GM21737 (cell line): ENCODE data around the gene FRMD4A.

Experiments used
- ATAC-seq: cut with Tn5 transposase; IDR thresholded peaks from one replicate; pipeline ENCODE4 v1.9.1; 2021; ENCODE audit warnings: mild to moderate bottlenecking, moderate library complexity; ENCODE audit not compliant: unreplicated experiment

Gene FRMD4A

DNA sequence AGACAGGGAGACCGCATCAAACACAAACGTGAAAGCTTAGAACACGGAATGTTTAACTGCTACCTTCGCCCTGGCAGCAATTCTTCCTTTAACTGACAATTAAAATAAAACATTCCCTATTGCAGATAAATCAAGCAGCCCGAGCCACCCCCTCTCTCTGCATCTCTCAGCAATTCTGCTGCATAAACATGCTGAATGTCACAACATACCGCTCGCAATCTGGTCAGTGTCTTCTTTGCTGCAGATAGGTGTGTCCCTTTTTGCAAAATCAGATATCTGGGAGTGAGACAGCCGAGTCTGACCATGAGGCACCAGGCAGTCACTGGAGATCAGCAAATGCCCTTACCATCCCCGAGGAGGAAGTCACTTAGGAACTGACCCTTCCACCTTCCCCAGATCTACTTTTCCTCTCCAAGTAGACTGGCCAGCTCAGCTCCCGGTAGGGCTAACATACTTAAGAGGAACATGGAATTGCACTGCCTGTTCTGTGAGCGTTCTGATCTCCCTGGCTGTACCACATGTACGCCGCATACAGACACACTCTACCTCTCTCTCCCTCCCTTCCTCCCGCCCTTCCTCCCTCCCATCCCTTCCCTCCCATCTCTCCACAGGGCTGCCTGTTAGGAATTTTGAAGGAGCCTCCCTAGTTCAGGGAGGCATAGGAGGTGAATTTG lies at the start of gene FRMD4A:
TSS of gene FRMD4A (minus strand) at position 537 of the 674 bp plus-strand sequence.
- no peak for ATAC-seq

DNA sequence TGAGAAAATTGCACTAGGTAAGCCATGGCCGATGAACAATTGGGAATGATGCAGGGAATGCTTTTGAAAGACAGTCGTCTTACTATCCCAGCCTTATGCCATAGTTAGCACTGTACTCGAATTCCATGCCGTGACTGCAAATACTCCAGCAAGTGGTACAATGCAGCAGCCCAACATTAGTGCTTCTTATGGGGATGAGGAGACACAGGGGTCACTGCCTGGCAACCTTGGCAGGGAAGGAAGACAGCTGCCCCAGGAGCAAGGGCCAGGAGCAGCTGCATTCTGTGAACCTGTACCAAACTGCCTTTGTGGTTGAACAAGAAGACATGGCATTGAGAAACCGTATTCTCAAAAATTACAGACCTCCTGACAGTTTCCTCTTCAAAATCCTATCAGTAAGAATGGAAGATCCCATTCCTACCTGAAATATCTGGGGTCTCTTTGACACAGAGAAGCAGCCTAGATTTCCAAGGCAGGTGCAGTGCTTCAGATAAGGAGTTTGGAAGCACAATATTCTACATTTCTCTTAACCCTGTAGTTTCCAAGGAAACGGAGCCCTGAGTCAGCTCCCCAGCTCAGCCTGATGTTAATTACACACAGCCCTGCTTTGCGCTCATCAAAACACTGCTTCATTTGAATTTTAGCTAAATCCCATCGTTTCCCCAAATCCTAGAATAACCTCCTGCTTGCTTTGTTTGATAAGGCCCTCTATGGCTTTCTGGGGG lies 49.0 kb upstream of the FRMD4A start:
- no peak for ATAC-seq

DNA sequence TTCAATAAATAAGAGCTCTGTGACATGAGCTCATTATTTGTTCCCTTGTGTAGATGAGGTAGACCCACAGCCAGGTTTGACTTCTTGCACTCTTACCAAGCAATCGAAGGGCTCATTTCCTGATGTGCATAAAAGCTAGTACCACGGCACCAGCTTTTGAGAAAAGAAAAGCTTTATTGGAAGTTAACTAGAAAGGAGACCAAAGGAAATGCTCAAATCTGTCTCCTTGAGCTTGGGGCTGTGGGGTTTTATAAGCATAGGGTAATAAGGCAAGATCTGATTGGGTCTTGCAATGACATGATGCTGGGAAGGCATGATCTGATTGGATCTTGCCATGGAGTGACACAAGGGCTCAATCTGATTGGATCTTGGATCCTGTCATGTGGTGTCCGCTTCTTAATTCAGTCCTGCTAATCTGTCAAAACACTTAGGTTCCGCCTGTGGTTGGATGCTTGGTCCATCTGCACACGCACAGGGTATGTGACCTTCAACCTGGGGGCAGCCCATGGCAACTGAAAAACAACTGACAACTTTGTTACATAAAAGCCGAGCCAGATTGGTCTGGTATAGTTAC lies 47.8 kb upstream of the FRMD4A start:
- ATAC-seq: no peak

DNA sequence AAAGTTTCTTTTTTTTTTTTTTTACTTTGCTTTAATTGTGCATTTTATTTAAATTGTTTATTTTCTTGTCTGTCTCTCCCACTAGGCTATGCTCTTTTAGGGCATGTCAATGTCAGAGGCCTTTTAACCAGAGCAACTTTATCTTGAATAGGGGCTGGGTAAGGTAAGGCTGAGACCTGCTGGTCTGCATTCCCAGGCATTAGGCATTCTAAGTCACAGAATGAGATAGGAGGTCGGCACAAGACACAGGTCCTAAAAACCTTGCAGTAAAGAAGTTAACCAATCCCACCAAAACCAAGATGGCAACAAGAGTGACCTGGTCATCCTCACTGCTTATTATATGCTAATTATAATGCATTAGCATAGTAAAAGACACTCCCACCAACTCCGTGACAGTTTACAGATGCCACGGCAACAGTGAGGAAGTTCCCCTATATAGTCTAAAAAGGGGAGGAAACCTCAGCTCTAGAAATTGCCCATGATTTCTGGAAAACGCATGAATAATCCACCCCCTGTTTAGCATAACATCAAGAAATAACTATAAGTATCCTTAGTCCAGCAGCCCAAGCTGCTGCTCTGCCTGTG lies 47.0 kb upstream of the FRMD4A start:
- no peak for ATAC-seq

DNA sequence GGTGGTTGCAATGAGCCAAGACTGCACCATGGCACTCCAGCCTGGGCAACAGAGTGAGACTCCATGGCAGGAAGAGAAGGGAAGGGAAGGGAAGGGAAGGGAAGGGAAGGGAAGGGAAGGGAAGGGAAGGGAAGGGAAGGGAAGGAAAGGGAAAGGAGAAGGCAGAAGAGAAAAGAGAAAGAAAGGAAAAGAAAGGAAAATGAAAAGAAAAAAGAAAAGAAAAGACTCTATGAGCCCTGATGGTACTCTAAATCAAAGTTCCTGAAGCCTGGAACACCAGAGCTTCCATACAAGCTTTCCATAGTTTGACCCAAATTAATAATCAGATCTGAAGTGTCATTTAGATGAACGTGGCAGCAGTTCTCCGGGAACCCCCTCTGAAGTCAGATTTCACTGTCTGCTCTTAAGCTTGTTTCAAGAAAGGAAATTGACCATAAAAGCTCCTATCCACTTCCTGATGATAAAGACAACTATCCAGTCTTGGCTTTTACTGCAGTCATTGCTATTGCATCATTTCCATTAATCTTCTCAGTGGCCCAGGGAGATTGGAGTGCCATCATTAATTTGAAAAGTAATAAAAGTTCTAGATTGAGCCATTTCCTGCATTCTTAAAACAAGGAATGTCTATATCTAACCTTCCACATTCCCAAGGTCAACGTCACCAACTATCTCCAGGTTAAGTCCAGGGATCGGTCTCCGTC lies 44.2 kb upstream of the FRMD4A start:
- ATAC-seq: no peak

DNA sequence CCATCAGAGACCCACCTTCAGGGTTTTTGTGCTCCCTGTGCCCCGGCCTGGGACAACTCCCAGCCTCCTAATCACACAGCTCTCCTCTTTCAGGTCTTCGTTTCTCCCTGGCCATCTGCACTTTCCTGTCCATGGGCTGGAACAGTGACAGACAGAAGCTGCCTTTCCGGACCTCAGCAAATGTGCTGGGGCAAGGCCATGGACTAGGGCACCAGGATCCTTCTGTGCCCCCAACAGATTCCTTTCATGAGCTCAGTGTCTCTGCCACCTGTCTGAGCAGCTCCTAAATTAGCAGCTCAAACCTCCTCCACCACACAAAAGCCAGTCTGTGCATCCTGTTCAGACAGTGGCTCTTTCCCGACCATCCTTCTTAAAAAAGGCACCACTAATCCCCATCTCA lies 41.9 kb upstream of the FRMD4A start:
- ATAC-seq: no peak

DNA sequence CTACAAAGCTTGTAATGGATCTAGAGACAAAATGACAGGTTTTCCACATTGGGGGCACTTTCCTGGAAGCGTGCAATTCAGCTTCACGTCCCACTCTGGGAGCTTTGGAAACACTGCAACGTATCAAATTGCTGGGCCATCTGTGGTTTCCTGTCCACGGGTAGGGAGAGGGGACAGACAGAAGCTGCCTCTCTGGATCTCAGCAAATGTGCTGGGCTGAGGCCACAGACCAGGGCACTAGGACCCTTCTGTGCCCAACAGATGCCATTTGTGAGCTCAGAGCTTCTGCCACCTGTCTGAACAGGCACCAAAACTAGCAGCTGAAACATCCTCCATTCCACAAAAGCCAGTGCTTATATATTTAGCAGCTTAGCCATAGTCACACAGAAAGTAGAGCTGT lies 40.9 kb upstream of the FRMD4A start:
- ATAC-seq: no peak

DNA sequence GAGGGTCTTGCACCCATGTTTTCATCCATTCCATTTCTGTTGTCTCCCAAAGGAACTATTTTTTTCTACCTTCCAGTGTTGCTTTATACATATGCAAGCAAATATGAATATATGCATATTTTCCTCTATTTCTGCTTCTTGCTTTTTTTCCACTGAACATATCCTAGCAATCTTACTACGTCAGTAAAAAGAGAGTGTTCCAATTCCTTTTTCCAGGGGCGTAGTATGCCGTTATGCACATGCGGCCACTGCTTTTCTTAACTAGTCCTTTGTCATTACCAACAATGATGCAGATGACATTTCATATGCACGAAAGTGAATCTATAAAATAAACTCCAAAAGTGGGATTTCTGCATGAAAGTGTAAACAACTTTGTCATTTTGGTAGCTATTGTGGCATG lies 40.2 kb upstream of the FRMD4A start:
- no peak for ATAC-seq

DNA sequence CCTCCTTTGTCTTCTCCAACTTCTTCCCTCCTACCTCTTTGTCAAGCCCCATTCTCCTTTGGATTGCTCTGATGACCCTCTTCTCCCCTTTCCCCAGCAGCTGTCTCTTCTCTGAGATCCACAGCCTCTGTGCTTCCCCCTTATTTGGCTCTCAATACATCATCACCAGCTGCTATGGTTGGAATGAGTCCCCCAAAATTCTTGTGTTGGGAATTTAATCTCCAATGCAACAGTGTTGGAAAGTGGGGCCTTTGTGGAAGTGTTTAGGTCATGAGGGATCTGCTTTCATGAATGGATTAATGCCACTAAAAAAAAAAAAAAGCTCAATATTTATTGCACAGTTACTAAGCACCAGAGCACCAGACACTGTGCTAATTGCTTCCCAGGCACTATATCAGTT lies 39.2 kb upstream of the FRMD4A start:
- no peak for ATAC-seq

DNA sequence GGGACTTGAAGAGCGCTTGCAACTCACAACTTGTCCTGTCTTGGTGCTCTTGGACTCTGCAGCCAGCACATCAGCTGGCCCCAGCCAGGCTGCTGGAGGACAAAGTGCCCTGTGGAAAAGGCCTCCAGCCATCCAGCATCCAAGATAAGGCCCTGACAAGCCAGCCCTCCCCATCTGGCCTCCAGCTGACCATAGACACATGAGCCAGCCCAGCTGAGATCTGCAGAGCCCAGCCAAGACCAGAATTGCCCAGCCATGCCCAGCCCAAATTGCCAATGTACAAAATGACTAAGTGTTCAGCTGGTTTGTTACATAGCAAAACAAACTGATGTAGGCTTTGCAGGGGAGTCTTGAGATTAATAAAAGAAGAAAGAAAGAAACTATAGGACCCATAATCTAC lies 36.0 kb upstream of the FRMD4A start:
- ATAC-seq: no peak

DNA sequence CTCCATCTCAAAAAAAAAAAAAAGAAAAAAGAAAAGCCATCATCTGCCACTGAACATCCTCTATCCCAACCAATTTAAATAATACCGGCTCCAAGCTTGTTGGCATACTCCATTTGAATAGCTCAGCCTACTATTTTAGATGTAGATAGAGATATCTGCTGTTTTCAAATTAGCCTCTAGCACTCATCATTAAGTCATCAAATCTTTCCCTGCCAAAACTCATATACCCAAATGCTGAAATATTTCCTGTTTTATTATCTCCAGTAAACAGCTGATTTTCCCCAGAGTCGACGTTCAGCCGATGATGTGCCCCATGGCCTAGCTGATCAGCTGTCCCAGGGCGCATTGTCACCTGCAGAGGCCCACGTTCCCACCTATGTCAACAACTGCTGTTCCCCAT lies 34.5 kb upstream of the FRMD4A start:
- ATAC-seq: no peak

DNA sequence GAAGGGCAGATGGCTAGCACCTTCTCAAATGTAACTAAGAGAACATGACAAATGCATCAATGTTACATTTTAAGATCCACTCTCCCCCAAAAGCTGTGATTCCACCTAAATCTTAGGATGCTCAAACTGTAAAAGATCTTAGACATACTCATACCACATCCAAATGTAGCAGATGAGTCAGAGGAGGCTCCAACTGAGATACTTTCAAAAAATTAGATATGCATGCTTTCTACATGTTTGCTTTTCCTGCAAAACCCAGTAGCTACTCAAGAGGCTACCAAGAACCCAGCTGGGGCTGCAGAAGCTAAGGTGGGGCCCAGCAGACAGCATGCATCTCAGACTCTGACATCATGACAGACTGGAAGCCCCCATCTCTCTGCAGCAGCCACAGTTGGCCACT lies 31.4 kb upstream of the FRMD4A start:
- ATAC-seq: no peak

DNA sequence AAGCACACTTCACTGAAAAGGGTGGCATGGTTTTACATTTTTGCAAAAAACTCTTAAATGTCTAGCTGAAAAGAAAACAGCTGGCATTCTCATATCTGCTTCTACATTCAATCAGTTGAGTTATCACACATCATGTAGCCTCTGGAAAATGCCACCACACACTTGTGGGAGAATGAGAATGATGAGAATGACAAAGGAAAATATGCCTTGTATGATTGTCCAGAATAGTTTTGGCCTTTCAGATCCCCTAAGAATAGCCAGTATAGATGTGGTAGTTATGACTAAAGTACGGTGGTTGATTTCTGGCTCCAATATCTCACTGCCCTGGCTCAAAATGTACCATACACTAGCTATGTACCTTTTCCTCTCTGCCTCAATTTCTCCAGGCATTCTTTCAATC lies 30.2 kb upstream of the FRMD4A start:
- ATAC-seq: no peak

DNA sequence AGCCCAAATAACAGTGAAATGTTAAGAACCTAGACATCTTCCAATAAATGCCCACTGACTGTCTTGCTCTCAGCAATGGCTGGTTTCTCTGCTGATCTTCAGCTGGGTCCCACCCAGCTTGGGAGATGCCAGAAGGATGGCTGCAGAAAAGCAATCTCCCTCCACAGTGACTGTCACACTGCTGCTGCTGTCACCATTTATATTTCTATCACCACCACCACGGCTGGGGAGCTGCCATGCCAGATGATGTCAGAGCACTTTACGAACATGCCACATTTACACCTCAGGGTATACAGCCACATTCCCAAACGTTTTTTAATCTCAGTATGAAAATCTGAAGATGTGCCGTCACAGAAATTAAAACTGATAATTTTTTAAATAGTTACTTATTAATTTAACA lies 29.8 kb upstream of the FRMD4A start:
- ATAC-seq: no peak

DNA sequence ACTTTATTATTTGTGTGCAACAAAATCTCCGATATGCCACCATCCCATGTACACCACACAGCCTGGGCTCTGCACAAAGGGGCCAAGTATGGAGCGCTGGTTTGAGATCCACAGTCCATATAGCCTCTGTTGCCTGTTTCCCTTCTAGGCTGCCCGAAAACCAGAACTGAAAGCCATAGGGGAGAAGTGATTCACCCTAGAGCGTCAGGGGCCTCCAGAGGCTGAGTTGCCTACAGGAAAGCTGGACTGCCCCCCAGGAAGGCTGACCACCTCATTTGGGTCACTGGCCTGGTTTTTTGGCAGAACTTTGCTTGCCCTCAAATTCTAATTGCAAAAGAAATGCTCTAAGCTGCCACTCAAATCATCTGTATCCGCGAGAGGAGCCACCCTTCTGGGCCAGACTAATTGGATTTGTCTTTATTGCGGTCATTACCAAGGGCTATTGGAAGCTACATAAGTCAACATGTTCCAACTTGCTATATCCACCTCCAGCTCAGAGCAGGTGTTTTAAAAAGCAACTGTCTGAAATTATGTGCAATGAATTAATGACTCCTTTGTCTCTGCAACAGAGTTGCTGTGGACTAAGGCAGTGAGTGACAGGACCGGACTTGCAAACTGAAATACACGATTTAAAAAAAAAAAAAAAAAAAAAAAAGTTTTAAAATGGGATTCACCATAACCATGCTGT lies 28.3 kb upstream of the FRMD4A start:
- no peak for ATAC-seq

DNA sequence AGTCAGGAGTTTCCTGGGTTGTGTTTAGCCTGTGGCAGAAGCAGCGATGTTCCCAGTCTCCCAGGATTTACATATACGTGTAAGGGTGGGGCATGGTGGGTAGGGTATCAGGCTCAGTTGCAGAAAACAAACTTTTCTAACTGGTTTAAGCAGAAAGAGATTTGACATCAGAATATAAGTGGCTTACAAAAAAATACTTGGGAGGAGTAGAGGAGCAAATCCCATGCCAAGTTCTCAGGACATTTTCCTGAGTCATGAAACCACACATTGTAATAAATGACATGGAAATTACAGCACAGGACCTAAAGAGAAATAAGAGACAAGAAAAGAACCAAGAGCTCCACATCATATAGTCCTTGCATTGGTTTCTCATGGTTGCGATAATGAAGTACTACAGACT lies 26.2 kb upstream of the FRMD4A start:
- no peak for ATAC-seq

DNA sequence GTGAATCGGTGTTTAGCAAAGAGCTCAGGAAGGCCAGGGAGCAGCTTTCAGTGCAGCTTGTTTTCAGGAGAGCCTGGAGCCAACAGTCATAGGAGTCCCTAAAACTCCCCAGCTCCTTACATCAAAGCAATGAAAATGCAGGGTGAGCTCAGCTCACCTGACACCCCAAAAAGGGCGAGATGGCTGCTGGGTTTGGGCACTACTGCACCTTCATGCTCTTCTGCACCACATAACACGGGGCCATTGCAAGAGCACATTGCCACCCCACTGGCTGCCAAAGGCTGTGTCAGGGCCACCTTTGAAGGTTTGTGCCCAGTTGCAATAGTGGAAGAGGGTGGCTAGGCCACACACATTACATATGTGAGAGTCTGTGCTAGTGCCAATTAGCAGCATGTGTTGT lies 25.0 kb upstream of the FRMD4A start:
- ATAC-seq: no peak

DNA sequence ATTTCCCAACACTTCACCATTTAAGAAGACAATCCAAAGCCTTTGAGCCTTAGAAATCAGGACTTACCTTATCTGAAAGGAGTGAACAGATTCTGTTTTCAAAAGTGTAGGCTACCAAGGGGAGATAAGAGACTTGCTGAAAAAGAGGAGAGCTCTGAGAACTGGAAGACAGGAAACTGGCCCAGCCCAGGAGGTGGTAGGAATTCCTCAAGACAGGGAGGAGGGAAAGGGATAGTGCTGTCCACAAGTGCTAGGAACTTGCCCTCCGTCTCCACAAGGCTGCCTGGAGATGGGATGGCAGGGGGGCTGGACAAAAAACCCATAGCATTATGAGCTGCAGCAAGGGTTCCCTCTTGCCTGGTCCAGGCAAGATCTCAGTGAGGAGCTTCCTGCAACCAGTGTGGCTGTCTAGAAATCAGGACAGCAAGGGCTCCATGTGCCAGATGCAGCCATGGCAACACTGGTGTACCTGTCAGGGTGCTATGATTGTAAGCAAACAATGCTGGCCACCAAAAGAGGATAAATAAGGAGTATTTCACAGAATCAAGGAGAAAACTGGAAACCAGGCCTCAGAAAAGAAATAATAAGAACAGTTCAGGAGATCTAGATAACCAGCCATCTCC lies 22.7 kb upstream of the FRMD4A start:
- no peak for ATAC-seq

DNA sequence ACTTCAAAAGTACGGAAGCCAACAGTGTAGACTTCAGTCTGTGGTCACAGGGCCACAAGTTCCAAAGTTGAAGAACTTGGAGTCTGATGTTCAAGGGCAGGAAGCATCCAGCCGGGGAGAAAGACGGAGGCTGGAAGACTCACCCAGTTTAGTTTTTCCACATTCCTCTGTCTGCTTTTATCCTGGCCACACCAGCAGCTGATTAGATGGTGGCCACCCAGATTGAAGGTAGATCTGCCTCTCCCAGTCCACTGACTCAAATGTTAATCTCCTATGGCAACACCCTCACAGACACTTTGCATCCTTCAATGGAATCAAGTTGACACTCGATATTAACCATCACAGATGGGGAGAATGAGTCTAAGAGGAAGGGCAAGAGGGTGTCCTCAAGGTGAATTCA lies 19.3 kb upstream of the FRMD4A start:
- ATAC-seq: no peak

DNA sequence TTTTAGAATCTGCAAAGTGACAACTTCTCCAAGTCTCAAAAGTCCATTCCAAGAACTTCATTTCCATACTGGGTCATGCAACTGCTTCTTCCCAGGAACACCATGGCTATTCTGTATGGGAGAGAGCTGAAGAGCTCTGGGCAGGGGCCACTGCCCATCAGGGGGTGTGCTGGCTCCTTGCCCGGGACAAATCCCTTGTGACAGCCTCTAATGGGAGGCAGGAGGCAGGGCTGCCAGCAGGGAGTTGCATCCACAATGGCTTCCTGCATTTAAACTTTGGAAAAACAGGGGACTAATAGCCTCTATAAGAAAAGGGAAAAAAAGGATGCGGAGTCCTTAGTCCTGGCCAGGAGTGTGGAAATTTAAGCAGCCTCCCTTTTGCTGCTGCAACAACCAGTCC lies 18.4 kb upstream of the FRMD4A start:
- no peak for ATAC-seq
